ENCODE results near the gene TMEM132D.

TMEM132D gene

GRCh38 chr12:129659961-129660622 lies 243.7 kb downstream of the TMEM132D start:
- DNase-seq (ENCODE audit: low spot score) = no peak

- no peak for DNase-seq (ENCODE audit: low spot score)
These were observed 246.6 kb downstream of the TMEM132D start for GRCh38 chr12:129657179-129657578.

- no peak for DNase-seq (ENCODE audit: low spot score)
These were observed 251.9 kb downstream of the TMEM132D start for GRCh38 chr12:129651951-129652350.

GRCh38 chr12:129641926-129642325 lies 261.9 kb downstream of the TMEM132D start:
- DNase-seq (ENCODE audit: low spot score) = no peak

- no peak for DNase-seq (ENCODE audit: low spot score)
These were observed 268.7 kb downstream of the TMEM132D start for GRCh38 chr12:129635021-129635685.

GRCh38 chr12:129631316-129631715 lies 272.5 kb downstream of the TMEM132D start:
- no peak for DNase-seq (ENCODE audit: low spot score)

GRCh38 chr12:129629901-129630300 lies 273.9 kb downstream of the TMEM132D start:
- no peak for DNase-seq (ENCODE audit: low spot score)

- no peak for DNase-seq (ENCODE audit: low spot score)
These were observed 281.3 kb downstream of the TMEM132D start for GRCh38 chr12:129622566-129622965.

GRCh38 chr12:129619271-129619670 lies 284.6 kb downstream of the TMEM132D start:
- no peak for DNase-seq (ENCODE audit: low spot score)

- no peak for DNase-seq (ENCODE audit: low spot score)
These were observed 286.0 kb downstream of the TMEM132D start for GRCh38 chr12:129617849-129618248.

GRCh38 chr12:129615001-129615400 lies 288.8 kb downstream of the TMEM132D start:
- DNase-seq (ENCODE audit: low spot score) = no peak

GRCh38 chr12:129614221-129614885 lies 289.5 kb downstream of the TMEM132D start:
- no peak for DNase-seq (ENCODE audit: low spot score)

GRCh38 chr12:129613314-129613713 lies 290.5 kb downstream of the TMEM132D start:
- no peak for DNase-seq (ENCODE audit: low spot score)

GRCh38 chr12:129610601-129611120 lies 293.2 kb downstream of the TMEM132D start:
- DNase-seq (ENCODE audit: low spot score) = no peak

- DNase-seq (ENCODE audit: low spot score) = no peak
These were observed 296.1 kb downstream of the TMEM132D start for GRCh38 chr12:129607756-129608155.

- DNase-seq (ENCODE audit: low spot score) = no peak
These were observed 296.5 kb downstream of the TMEM132D start for GRCh38 chr12:129607301-129607700.

- no peak for DNase-seq (ENCODE audit: low spot score)
These were observed 297.6 kb downstream of the TMEM132D start for GRCh38 chr12:129606239-129606638.

- DNase-seq (ENCODE audit: low spot score) = no peak
These were observed 298.2 kb downstream of the TMEM132D start for GRCh38 chr12:129605666-129606065.

GRCh38 chr12:129604506-129604905 lies 299.3 kb downstream of the TMEM132D start:
- DNase-seq (ENCODE audit: low spot score) = no peak

GRCh38 chr12:129599406-129599805 lies 304.4 kb downstream of the TMEM132D start:
- DNase-seq (ENCODE audit: low spot score) = no peak

- no peak for DNase-seq (ENCODE audit: low spot score)
These were observed 309.7 kb downstream of the TMEM132D start for GRCh38 chr12:129594098-129594497.

- DNase-seq (ENCODE audit: low spot score) = no peak
These were observed 311.4 kb downstream of the TMEM132D start for GRCh38 chr12:129592449-129592848.

GRCh38 chr12:129589503-129589902 lies 314.3 kb downstream of the TMEM132D start:
- no peak for DNase-seq (ENCODE audit: low spot score)
